H1 (cell line): ENCODE data around the gene C1orf21. TPM values are rescaled to one million over a fixed set of nuclear protein-coding genes. Genes with fewer than 3 reads are reported as not detected.
A peak's percentile ranks its signal among the peaks of the same experiment; 100 is the strongest.

Source experiments
- EP300 ChIP-seq, 2 experiments: IDR thresholded peaks; 1 replicate in 1 of 2; 2 replicates in 1 of 2; pipeline ENCODE4 v1.6.1; 2011 to 2012; ENCODE audit warnings: low read depth in 2 of 2, low read length in 2 of 2, mild to moderate bottlenecking in 2 of 2, borderline replicate concordance in 1 of 2, inconsistent platforms in 1 of 2, moderate library complexity in 1 of 2
- RAD21 ChIP-seq, 2 experiments: IDR thresholded peaks in 1 of 2; conservative IDR thresholded peaks in 1 of 2; 2 replicates each; pipeline ENCODE4 v1.6.1; 2011; ENCODE audit warnings: low read depth in 2 of 2, low read length in 2 of 2, improper control_type of control experiment in 1 of 2, inconsistent platforms in 1 of 2, mild to moderate bottlenecking in 1 of 2, moderate library complexity in 1 of 2
- polyA plus RNA-seq, 7 experiments: library from polyadenylated mRNA; depleted of rRNA in 3 of 7; stranded (reverse) in 5 of 7; unstranded in 2 of 7; fragments of >200 nt in 5 of 7; fragments of 200-250 nt in 2 of 7; gene quantifications; 1 replicate in 5 of 7; 2 replicates in 1 of 7; 4 replicates in 1 of 7; pipeline versions ENCODE4 v1.2.1 to v1.2.3, GENCODE V29; 2011 to 2013; ENCODE audit warnings: missing spikeins in 2 of 7, mixed read lengths in 2 of 7
- total RNA-seq: library from RNA; stranded (reverse); fragmentation: NEBNext Ultra II Directional; extraction: Animal tissue kit (Norgen Biotek cat#: 25700); gene quantifications from 2 replicates; pipeline ENCODE4 v1.2.1, GENCODE V29; 2021
- TF ChIP-seq, protein P1 (sequence below): IDR thresholded peaks from 2 replicates; pipeline ENCODE4 v1.6.1; 2012; ENCODE audit warnings: inconsistent platforms

The C1orf21 gene
- total and polyA plus RNA-seq, 2 of the 8 experiments (the other 6 are each of a cell fraction or from before 2014, with no cell fraction given): 16.6 to 51.0 TPM

DNA sequence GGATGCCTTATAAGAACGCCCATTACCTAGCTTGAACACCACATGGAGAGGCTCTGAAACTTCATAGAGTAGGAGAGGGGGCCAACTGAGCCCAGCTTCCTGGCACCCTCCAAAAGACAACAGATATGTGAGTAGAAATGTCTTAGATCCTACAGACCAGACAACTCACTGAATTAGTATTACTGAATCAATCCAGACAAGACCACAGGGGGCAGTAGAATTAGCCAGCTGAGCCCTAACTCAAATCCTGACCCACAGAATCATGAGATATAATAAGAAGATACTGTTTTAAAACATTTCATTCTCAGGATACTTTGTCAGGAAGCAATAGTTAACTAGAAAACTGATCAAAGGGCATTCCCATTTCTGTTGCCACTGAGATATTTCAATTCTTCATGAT, 45.8 kb upstream of the C1orf21 start (continued):
- no peak for TF ChIP-seq EP300 (IDR thresholded peaks at IDR 0.05; ENCODE audit: borderline replicate concordance in 1 of 2, low read depth in 2 of 2, low read length in 2 of 2)
- TF ChIP-seq, protein P1, sequence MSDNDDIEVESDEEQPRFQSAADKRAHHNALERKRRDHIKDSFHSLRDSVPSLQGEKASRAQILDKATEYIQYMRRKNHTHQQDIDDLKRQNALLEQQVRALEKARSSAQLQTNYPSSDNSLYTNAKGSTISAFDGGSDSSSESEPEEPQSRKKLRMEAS: no peak
- peak; percentile 8 to 35; a peak in 2 of 4 replicates for TF ChIP-seq RAD21 (IDR thresholded peaks at IDR 0.05 in 1 of 2, conservative IDR thresholded peaks at IDR 0.05 in 1 of 2; ENCODE audit: low read depth in 2 of 2, low read length in 2 of 2)
